Measurements from ENCODE around the gene SLC22A13.
"Not testable (repeated sequence)": the region's sequence is repeated elsewhere in the genome, so short reads cannot be mapped to it uniquely, and the experiment has no call there.

Gene SLC22A13

GRCh38 chr3:38264779-38265178 is 833 bp upstream of the SLC22A13 start:
- DNase-seq (ENCODE audit: low read depth in 2 of 3, low spot score in 2 of 3), result no peak

GRCh38 chr3:38266810-38267209 is 1.2 kb downstream of the SLC22A13 start:
- no peak for DNase-seq (ENCODE audit: low read depth in 2 of 3, low spot score in 2 of 3)

- no peak for DNase-seq (ENCODE audit: low read depth in 2 of 3, low spot score in 2 of 3)
Measured at GRCh38 chr3:38267662-38268061, 2.0 kb downstream of the SLC22A13 start.

- DNase-seq (ENCODE audit: low read depth in 2 of 3, low spot score in 2 of 3), result no peak
Measured at GRCh38 chr3:38268087-38268486, 2.5 kb downstream of the SLC22A13 start.

- DNase-seq (ENCODE audit: low read depth in 2 of 3, low spot score in 2 of 3), result no peak
Measured at GRCh38 chr3:38268522-38268921, 2.9 kb downstream of the SLC22A13 start.

- no peak for DNase-seq (ENCODE audit: low read depth in 2 of 3, low spot score in 2 of 3)
Measured at GRCh38 chr3:38270606-38271005, 5.0 kb downstream of the SLC22A13 start.

- DNase-seq (ENCODE audit: low read depth in 2 of 3, low spot score in 2 of 3), result no peak
Measured at GRCh38 chr3:38271553-38271952, 5.9 kb downstream of the SLC22A13 start.

GRCh38 chr3:38274864-38275649 is 9.4 kb downstream of the SLC22A13 start:
- no peak for DNase-seq (ENCODE audit: low read depth in 2 of 3, low spot score in 2 of 3)

GRCh38 chr3:38275658-38276057 is 10.0 kb downstream of the SLC22A13 start:
- DNase-seq (ENCODE audit: low read depth in 2 of 3, low spot score in 2 of 3), result no peak

GRCh38 chr3:38276081-38276916 is 10.7 kb downstream of the SLC22A13 start:
- no peak for DNase-seq (ENCODE audit: low read depth in 2 of 3, low spot score in 2 of 3)

GRCh38 chr3:38276917-38277630 is 11.5 kb downstream of the SLC22A13 start:
- no peak for DNase-seq (ENCODE audit: low read depth in 2 of 3, low spot score in 2 of 3)

GRCh38 chr3:38278841-38279240 is 13.2 kb downstream of the SLC22A13 start:
- DNase-seq (ENCODE audit: low read depth in 2 of 3, low spot score in 2 of 3), result no peak

- DNase-seq (ENCODE audit: low read depth in 2 of 3, low spot score in 2 of 3), result no peak
Measured at GRCh38 chr3:38281895-38282686, 16.5 kb downstream of the SLC22A13 start, which contains the start of gene SLC22A14. Gene SLC22A14, plus strand, starts transcription at chr3:38282294. Its CDS starts 23,733 bp downstream, at chr3:38306027.

- DNase-seq (ENCODE audit: low read depth in 2 of 3, low spot score in 2 of 3), result no peak
Measured at GRCh38 chr3:38283810-38284755, 18.5 kb downstream of the SLC22A13 start.

- no peak for DNase-seq (ENCODE audit: low read depth in 2 of 3, low spot score in 2 of 3)
Measured at GRCh38 chr3:38284756-38285150, 19.1 kb downstream of the SLC22A13 start.

- not testable (repeated sequence) for DNase-seq (ENCODE audit: low read depth in 2 of 3, low spot score in 2 of 3)
Measured at GRCh38 chr3:38289286-38290217, 23.9 kb downstream of the SLC22A13 start.

GRCh38 chr3:38297053-38297452 is 31.4 kb downstream of the SLC22A13 start:
- DNase-seq (ENCODE audit: low read depth in 2 of 3, low spot score in 2 of 3), result not testable (repeated sequence)

- DNase-seq (ENCODE audit: low read depth in 2 of 3, low spot score in 2 of 3), result no peak
Measured at GRCh38 chr3:38297537-38297936, 31.9 kb downstream of the SLC22A13 start.

All from activated CD8-positive, alpha-beta memory T cell treated with anti-CD3 and anti-CD28 coated beads for 48 hours (primary cell).